SK-N-SH (cell line): Measurements from ENCODE around the gene CHAF1A. TPM values are rescaled to one million over a fixed set of nuclear protein-coding genes. Genes with fewer than 3 reads are reported as not detected.

ENCODE experiments used
- CTCF ChIA-PET: fragments of 300-600, 350-600 bp; formaldehyde crosslinking; extraction: SDS; loops from one replicate; lab custom pipeline; 2021; lab: Yijun Ruan, JAX
- POLR2A ChIA-PET: fragments of 350-600 bp; sonication (Branson Sonifier 250); formaldehyde crosslinking; extraction: SDS; loops from one replicate; lab custom pipeline; 2020; ENCODE audit warnings: antibody characterized with exemption, inconsistent platforms; lab: Yijun Ruan, JAX
- DNase-seq: peaks from one replicate; pipeline ENCODE4 v3.0.0; 2012
- H2AFZ ChIP-seq: fragments of 200-600 bp; sonication (generic); 2 replicates; pipeline ENCODE4 v1.8.1; 2016; ENCODE audit warnings: antibody characterized with exemption, mild to moderate bottlenecking, low read depth
- H3F3A ChIP-seq: fragments of 200-600 bp; sonication (generic); replicated peaks from 2 replicates; pipeline ENCODE3; 2016; ENCODE audit warnings: antibody characterized with exemption, mild to moderate bottlenecking; ENCODE audit not compliant: insufficient read depth
- H3K27ac ChIP-seq, 2 experiments: fragments of 200-500 bp in 1 of 2; fragments of 200-600 bp in 1 of 2; sonication (Bioruptor generic) in 1 of 2; sonication (generic), shearing (Covaris generic) in 1 of 2; 2 replicates each; pipeline versions ENCODE4 v1.5.1 to v1.6.1; 2014 to 2016; ENCODE audit warnings: low read depth in 2 of 2, inconsistent platforms in 1 of 2, low read length in 1 of 2, mild to moderate bottlenecking in 1 of 2, mixed read lengths in 1 of 2
- H3K27me3 ChIP-seq: fragments of 200-600 bp; sonication (generic), shearing (Covaris generic); 2 replicates; pipeline ENCODE4 v1.6.1; 2016; ENCODE audit warnings: mixed run types; ENCODE audit not compliant: insufficient read depth
- H3K36me3 ChIP-seq, 2 experiments: fragments of 200-500 bp in 1 of 2; fragments of 200-600 bp in 1 of 2; sonication (Bioruptor generic) in 1 of 2; sonication (generic) in 1 of 2; replicated peaks in 1 of 2; 2 replicates each; pipeline versions ENCODE3 to v1.5.1; 2014 to 2016; ENCODE audit warnings: low read length in 1 of 2, mild to moderate bottlenecking in 1 of 2; ENCODE audit not compliant: insufficient read depth in 2 of 2, control insufficient read depth in 1 of 2
- H3K4me1 ChIP-seq, 2 experiments: fragments of 200-500 bp in 1 of 2; fragments of 200-600 bp in 1 of 2; sonication (Bioruptor generic) in 1 of 2; sonication (generic), shearing (Covaris generic) in 1 of 2; 2 replicates each; pipeline versions ENCODE4 v1.5.1 to v1.6.1; 2014 to 2016; ENCODE audit warnings: low read depth in 1 of 2, low read length in 1 of 2, mixed run types in 1 of 2; ENCODE audit not compliant: insufficient read depth in 2 of 2, control insufficient read depth in 1 of 2
- H3K4me2 ChIP-seq: fragments of 200-600 bp; sonication (generic), shearing (Covaris generic); 2 replicates; pipeline ENCODE4 v1.6.1; 2017; ENCODE audit warnings: mixed run types
- H3K4me3 ChIP-seq, 2 experiments: fragments of 200-500 bp in 1 of 2; fragments of 200-600 bp in 1 of 2; sonication (Bioruptor generic) in 1 of 2; sonication (generic), shearing (Covaris generic) in 1 of 2; 2 replicates each; pipeline versions ENCODE4 v1.5.1 to v1.8.1; 2014 to 2016; ENCODE audit warnings: low read depth in 2 of 2, inconsistent platforms in 1 of 2, low read length in 1 of 2, mild to moderate bottlenecking in 1 of 2, mixed read lengths in 1 of 2, moderate library complexity in 1 of 2
- H3K79me2 ChIP-seq: fragments of 200-600 bp; sonication (generic); 2 replicates; pipeline ENCODE4 v1.8.1; 2017; ENCODE audit warnings: mild to moderate bottlenecking; ENCODE audit not compliant: insufficient read depth
- H3K9ac ChIP-seq: fragments of 200-600 bp; sonication (generic); 2 replicates; pipeline ENCODE4 v1.6.1; 2017; ENCODE audit warnings: mixed run types
- H3K9me2 ChIP-seq: fragments of 200-600 bp; sonication (generic); 2 replicates; pipeline ENCODE4 v1.6.1; 2017; ENCODE audit warnings: mixed run types
- H3K9me3 ChIP-seq: fragments of 200-600 bp; sonication (generic); 2 replicates; pipeline ENCODE4 v1.6.1; 2017; ENCODE audit warnings: mixed run types, mild to moderate bottlenecking, moderate library complexity
- H4K20me1 ChIP-seq: fragments of 200-600 bp; sonication (generic); 2 replicates; pipeline ENCODE4 v1.6.1; 2017; ENCODE audit warnings: mild to moderate bottlenecking, mixed run types; ENCODE audit not compliant: insufficient read depth
- CHD2 ChIP-seq: fragments of 150-350 bp; IDR thresholded peaks from 2 replicates; pipeline ENCODE4 v1.6.1; 2018; ENCODE audit warnings: low read length; ENCODE audit not compliant: partially characterized antibody
- CTCF ChIP-seq: fragments of 200-600 bp; sonication (generic); IDR thresholded peaks from 2 replicates; pipeline ENCODE4 v1.6.1; 2017; ENCODE audit warnings: antibody characterized with exemption, mild to moderate bottlenecking, moderate library complexity
- ELF1 ChIP-seq: IDR thresholded peaks from 2 replicates; pipeline ENCODE4 v1.4.0; 2012
- FOXJ3 ChIP-seq: sonication (generic); formaldehyde crosslinking; IDR thresholded peaks from 2 replicates; pipeline ENCODE4 v1.5.1; 2020; ENCODE audit warnings: mild to moderate bottlenecking, missing genetic modification reagents
- JUND ChIP-seq: IDR thresholded peaks from 2 replicates; pipeline ENCODE4 v1.4.0; 2012
- MEF2A ChIP-seq: IDR thresholded peaks from 2 replicates; pipeline ENCODE4 v1.4.0; 2012; ENCODE audit warnings: low read depth, borderline replicate concordance
- NFIC ChIP-seq: IDR thresholded peaks from 2 replicates; pipeline ENCODE4 v1.4.0; 2012; ENCODE audit warnings: borderline replicate concordance
- POLR2AphosphoS5 ChIP-seq: IDR thresholded peaks from 2 replicates; pipeline ENCODE4 v1.6.1; 2012; ENCODE audit warnings: low read depth, low read length
- RCOR1 ChIP-seq: fragments of 150-350 bp; IDR thresholded peaks from 2 replicates; pipeline ENCODE4 v1.6.1; 2017; ENCODE audit warnings: antibody characterized with exemption, low read length
- RFX5 ChIP-seq: IDR thresholded peaks from 2 replicates; pipeline ENCODE4 v1.6.1; 2012; ENCODE audit warnings: mild to moderate bottlenecking, improper control_type of control experiment, low read length
- TEAD4 ChIP-seq: IDR thresholded peaks from 2 replicates; pipeline ENCODE4 v1.4.0; 2012; ENCODE audit warnings: mild to moderate bottlenecking, borderline replicate concordance; ENCODE audit not compliant: insufficient read depth
- ZBTB33 ChIP-seq: IDR thresholded peaks from 2 replicates; pipeline ENCODE4 v1.4.0; 2012; ENCODE audit warnings: low read depth, borderline replicate concordance
- WGBS: methylation state at CpG from one replicate; pipeline ENCODE4 v1.1.6; 2017; ENCODE audit warnings: low lambda C conversion rate; 5-methylcytosine and 5-hydroxymethylcytosine counted together
- polyA plus RNA-seq, 3 experiments: library from polyadenylated mRNA; depleted of rRNA; stranded (reverse); fragments of >200 nt; gene quantifications; 2 replicates each; pipeline ENCODE4 v1.2.3, GENCODE V29; 2012

Gene CHAF1A
- polyA plus RNA-seq, 1 of the 3 experiments (the other 2 are of a cell fraction), result 18.0 TPM

GRCh38 chr19:4464815-4465581 lies 62.6 kb downstream of the CHAF1A start (continued):
- no peak for TF ChIP-seq ZBTB33
- TF ChIP-seq CTCF, result no peak
- no peak for TF ChIP-seq ELF1
- TF ChIP-seq MEF2A, result no peak
- no peak for TF ChIP-seq JUND
- TF ChIP-seq CHD2, result no peak
- no peak for TF ChIP-seq RCOR1
- no peak for TF ChIP-seq POLR2AphosphoS5
- TF ChIP-seq TEAD4, result no peak

- Histone ChIP-seq H3K27me3 (no peaks in the 10 kb centered on the region), H3K4me1 (no peaks in the 10 kb centered on the region; a peak in 1 of 4 replicates), H3K4me2 (no peak overlapping the region), H3K9me2 (no peaks in the 10 kb centered on the region), H3K36me3 (no peaks in the 10 kb centered on the region), H2AFZ (no peak overlapping the region), H4K20me1 (no peaks in the 10 kb centered on the region), H3K9me3 (no peaks in the 10 kb centered on the region), H3F3A (peaks cover 11% of the 10 kb centered on the region), H3K4me3 (no peak overlapping the region), H3K9ac (no peak overlapping the region), H3K79me2 (peaks cover 9% of the 10 kb centered on the region), H3K27ac (no peak overlapping the region)
- WGBS, result 96% methylated on average over 3 of the region's 3 CpGs
- ChIA-PET POLR2A (no interaction called here), CTCF (interaction anchor here (0.8 to 1.1 kb wide), 2 partner anchors 168 to 201 kb away, joined by 3 to 4 read pairs; no protein-coding TSS in a partner anchor)
- TF ChIP-seq ELF1 (no peak), FOXJ3 (no peak), RFX5 (no peak), NFIC (no peak)
- DNase-seq, result no peak
These were observed 65.4 kb downstream of the CHAF1A start for GRCh38 chr19:4467835-4468234.
